GM13976 (cell line): Measurements from ENCODE around the gene PLAC8L1.

Experiments
- DNase-seq: peaks from one replicate; pipeline ENCODE4 v3.0.0; 2012; ENCODE audit warnings: low spot score
- in situ Hi-C: fragments of 300-500 bp; cut with MboI; formaldehyde crosslinking; loops from one replicate; pipeline ENCODE4 v1.12.0; 2022; ENCODE audit warnings: low sequenced_read_pairs, mixed read lengths, inconsistent platforms; ENCODE audit not compliant: unreplicated experiment
- TF ChIP-seq, protein P1 (sequence below): IDR thresholded peaks from 2 replicates; pipeline ENCODE4 v1.5.1; 2012; ENCODE audit warnings: borderline replicate concordance, mild to moderate bottlenecking; ENCODE audit not compliant: insufficient read depth; ENCODE audit errors: extremely low read depth, missing control alignments, control extremely low read depth

The PLAC8L1 gene

DNA sequence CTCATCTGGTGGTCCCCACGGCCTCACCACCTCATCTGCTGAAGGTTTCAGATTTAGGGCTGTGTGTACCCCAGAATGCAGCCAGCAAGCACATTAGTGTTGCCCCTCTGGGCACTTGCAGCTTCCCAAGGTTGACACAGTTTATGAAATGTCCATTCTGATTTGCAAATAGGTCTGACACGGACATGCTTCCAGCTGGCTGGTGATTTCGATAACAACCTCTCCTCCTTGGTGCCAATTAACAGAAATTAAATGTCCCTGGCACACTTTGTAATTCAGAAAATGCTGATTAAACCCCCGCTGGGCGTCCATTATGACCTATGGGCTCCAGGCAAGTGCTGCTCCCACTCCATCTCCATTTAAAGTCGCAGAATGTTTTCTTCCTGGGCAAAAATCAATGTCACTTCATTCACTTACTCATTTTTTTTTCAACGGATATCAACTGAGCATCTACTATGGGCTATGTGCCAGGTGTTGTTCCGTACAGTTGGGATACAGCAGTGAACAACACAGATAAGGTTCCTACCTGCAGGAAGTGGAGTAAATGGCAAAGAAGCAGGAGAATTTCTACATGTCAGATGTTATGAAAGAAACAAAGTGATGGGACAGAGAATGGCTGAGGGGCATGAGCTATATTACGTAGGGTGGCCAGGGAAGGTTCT, 32.0 kb downstream of the PLAC8L1 start:
- TF ChIP-seq, protein P1, sequence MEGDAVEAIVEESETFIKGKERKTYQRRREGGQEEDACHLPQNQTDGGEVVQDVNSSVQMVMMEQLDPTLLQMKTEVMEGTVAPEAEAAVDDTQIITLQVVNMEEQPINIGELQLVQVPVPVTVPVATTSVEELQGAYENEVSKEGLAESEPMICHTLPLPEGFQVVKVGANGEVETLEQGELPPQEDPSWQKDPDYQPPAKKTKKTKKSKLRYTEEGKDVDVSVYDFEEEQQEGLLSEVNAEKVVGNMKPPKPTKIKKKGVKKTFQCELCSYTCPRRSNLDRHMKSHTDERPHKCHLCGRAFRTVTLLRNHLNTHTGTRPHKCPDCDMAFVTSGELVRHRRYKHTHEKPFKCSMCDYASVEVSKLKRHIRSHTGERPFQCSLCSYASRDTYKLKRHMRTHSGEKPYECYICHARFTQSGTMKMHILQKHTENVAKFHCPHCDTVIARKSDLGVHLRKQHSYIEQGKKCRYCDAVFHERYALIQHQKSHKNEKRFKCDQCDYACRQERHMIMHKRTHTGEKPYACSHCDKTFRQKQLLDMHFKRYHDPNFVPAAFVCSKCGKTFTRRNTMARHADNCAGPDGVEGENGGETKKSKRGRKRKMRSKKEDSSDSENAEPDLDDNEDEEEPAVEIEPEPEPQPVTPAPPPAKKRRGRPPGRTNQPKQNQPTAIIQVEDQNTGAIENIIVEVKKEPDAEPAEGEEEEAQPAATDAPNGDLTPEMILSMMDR = no peak
- in situ Hi-C loops = no loop called here
- no peak for DNase-seq

DNA sequence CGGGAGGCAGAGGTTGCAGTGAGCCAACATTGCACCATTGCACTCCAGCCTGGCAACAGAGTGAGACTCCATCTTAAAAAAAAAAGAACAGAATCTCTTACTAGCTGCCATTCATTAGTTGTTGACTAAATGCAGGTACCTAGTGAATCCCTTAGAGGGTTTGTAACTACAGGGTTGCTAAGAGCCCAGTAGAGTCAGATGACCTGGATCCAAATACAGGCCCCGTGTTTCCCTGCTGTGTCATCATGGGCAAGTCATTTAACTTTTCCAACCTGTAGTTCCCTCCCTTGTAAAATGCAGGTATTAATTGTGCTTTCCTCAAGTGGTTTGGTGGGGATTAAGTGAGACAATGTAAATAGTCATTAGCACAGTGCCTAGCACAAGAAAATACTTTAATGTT, 32.8 kb downstream of the PLAC8L1 start:
- TF ChIP-seq, protein P1 = no peak
- in situ Hi-C loops = no loop called here
- DNase-seq = no peak

DNA sequence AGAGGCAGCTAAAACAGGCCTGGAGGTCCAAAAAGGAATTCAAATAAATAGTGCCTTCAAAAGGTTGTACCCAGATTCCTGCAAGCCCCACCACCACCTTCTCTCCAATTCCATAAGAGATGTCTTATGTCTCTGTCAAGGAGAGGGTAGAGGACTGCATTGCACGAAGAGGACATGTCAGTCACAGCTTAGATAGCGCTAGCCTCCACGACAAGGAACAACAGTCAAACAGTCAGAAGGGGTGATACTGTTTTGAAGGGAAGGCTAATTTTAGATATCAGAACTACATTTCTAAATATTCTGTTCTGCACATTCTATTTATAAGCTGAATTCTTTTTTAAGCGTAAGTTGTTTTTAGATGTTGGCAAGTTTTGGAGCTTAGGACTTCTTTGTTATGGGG, 34.2 kb downstream of the PLAC8L1 start:
- no peak for DNase-seq
- in situ Hi-C loops = no loop called here
- TF ChIP-seq, protein P1 = no peak

DNA sequence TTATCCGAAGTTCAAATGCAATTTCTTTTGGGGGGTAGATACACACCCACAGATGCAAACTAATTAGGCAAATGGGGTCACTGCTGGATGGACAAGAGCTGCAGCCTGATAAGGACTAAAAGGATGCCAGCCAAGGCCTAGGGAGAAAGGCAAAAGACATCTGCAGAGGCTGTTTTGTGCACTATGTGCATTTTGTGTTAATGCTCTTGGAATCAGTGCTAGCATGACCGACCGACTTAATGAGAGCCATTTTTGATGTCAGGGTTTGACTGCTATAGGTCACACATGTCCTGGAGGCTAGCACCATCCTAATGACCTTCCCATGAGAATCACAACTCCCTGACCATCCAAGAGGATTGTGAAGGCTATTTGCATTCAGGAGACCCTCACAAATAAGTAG, 34.6 kb downstream of the PLAC8L1 start:
- no peak for DNase-seq
- TF ChIP-seq, protein P1 = no peak
- in situ Hi-C loops = no loop called here

DNA sequence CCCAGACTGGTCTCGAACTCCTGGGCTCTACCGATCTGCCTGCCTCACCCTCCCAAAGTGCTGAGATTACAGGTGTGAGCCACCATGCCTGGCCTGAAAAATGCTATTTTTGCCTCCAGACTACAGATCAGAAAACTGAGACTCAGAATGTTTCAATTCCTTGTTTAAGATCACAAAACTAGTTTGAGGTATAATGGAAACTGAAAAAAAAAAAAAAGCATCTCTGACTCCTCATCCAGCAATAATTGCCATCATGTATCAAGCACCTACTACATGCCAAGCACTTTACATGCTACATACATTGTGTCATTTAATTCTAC, 35.6 kb downstream of the PLAC8L1 start:
- TF ChIP-seq, protein P1 = no peak
- in situ Hi-C loops = no loop called here
- no peak for DNase-seq

DNA sequence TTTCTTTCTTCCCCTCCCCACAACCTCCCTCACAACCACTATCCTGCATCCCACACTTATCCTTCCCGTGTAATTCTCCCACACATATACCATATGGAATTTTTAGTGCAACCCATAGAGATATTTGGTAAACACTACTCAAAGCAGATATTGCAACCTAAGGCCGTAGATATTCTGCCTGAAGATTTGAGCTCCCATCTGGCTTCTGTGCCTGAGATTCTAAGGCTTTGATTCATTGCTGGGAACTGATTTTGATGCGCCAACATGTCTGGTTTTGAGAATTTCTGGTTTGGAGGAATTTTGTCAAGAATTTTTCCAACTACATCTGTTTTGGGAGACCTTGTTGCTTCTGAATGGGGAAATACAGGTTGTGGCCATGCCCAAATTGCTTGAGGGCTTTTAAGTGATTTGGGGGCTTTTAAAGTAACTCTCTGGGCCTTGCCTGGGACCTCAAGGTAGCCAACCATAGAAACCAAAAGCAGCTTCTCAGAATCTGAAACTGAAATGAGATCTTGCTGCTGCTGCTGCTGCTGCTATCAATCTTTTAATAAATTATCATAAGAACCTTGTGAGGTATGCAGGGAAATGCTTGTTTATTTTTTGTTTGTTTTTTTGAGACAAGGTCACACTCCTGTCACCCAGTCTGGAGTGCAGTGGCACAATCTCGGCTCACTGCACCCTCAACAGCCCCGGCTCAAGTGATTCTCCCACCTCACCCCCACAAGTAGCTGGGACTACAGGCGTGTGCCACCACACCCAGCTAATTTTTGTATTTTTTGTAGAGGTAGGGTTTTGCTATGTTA, 36.2 kb downstream of the PLAC8L1 start:
- TF ChIP-seq, protein P1 = no peak
- peak; percentile 34 for DNase-seq
- in situ Hi-C loops = no loop called here
